Mucosa of rectum (tissue), 2 donors: ENCODE results near the gene GLIPR1L2.

Experiments used
- H3K27ac ChIP-seq, 2 donors: one replicate each; pipeline ENCODE4 v1.7.0; 2013; ENCODE audit warnings: inconsistent platforms in 2 of 2, low read depth in 2 of 2, low read length in 2 of 2
- H3K27me3 ChIP-seq, 2 donors: one replicate each; pipeline ENCODE4 v1.7.0; 2013; ENCODE audit warnings: low read length in 2 of 2; ENCODE audit not compliant: control insufficient read depth in 2 of 2, insufficient read depth in 2 of 2
- H3K36me3 ChIP-seq, 2 donors: one replicate each; pipeline ENCODE4 v1.7.0; 2013; ENCODE audit warnings: low read length in 2 of 2; ENCODE audit not compliant: control insufficient read depth in 2 of 2, insufficient read depth in 2 of 2
- H3K4me1 ChIP-seq, 2 donors: one replicate each; pipeline ENCODE4 v1.7.0; 2013; ENCODE audit warnings: low read length in 2 of 2, mild to moderate bottlenecking in 1 of 2; ENCODE audit not compliant: control insufficient read depth in 2 of 2, insufficient read depth in 2 of 2
- H3K4me3 ChIP-seq, 2 donors: one replicate each; pipeline ENCODE4 v1.7.0; 2013; ENCODE audit warnings: low read length in 2 of 2
- H3K9ac ChIP-seq, 2 donors: one replicate each; pipeline ENCODE4 v1.7.0; 2013; ENCODE audit warnings: low read length in 2 of 2, low read depth in 1 of 2, mild to moderate bottlenecking in 1 of 2
- H3K9me3 ChIP-seq, 2 donors: one replicate each; pipeline ENCODE4 v1.7.0; 2013; ENCODE audit warnings: low read length in 2 of 2; ENCODE audit not compliant: control insufficient read depth in 2 of 2
- donor health status: healthy.
- donor health status: Normal muscosa, but diverticular disease.

GLIPR1L2 gene

GRCh38 chr12:75374971-75375370, 15.9 kb upstream of the GLIPR1L2 start:
- H3K9me3 ChIP-seq: no peaks in the 10 kb centered on the region
- no peak overlapping the region for H3K27ac ChIP-seq
- H3K36me3 ChIP-seq: no peaks in the 10 kb centered on the region
- H3K27me3 ChIP-seq: no peaks in the 10 kb centered on the region
- H3K4me3 ChIP-seq: no peak overlapping the region
- no peak overlapping the region for H3K9ac ChIP-seq
- no peaks in the 10 kb centered on the region for H3K4me1 ChIP-seq

- no peaks in the 10 kb centered on the region for H3K9me3 ChIP-seq
- no peaks in the 10 kb centered on the region for H3K36me3 ChIP-seq
- no peak overlapping the region for H3K9ac ChIP-seq
- H3K27me3 ChIP-seq: no peaks in the 10 kb centered on the region
- H3K4me1 ChIP-seq: no peaks in the 10 kb centered on the region
- no peak overlapping the region for H3K27ac ChIP-seq
- no peak overlapping the region for H3K4me3 ChIP-seq
Measured at GRCh38 chr12:75378354-75378753, 12.5 kb upstream of the GLIPR1L2 start.

GRCh38 chr12:75389061-75389460, 1.8 kb upstream of the GLIPR1L2 start:
- H3K9me3 ChIP-seq: no peaks in the 10 kb centered on the region
- no peak overlapping the region for H3K9ac ChIP-seq
- H3K4me1 ChIP-seq: peaks cover 3% of the 10 kb centered on the region in 2 donors
- H3K27ac ChIP-seq: no peak overlapping the region
- H3K36me3 ChIP-seq: no peaks in the 10 kb centered on the region
- H3K27me3 ChIP-seq: no peaks in the 10 kb centered on the region
- H3K4me3 ChIP-seq: no peak overlapping the region

- no peak overlapping the region for H3K27ac ChIP-seq
- H3K4me3 ChIP-seq: peak overlapping the region in 1 of 2 donors; percentile 95
- H3K9ac ChIP-seq: no peak overlapping the region
- no peaks in the 10 kb centered on the region for H3K27me3 ChIP-seq
- H3K9me3 ChIP-seq: no peaks in the 10 kb centered on the region
- H3K36me3 ChIP-seq: no peaks in the 10 kb centered on the region
- peaks cover 3% of the 10 kb centered on the region in 2 donors for H3K4me1 ChIP-seq
Measured at GRCh38 chr12:75389706-75390105, 1.2 kb upstream of the GLIPR1L2 start.

GRCh38 chr12:75390156-75390898, 562 bp upstream of the GLIPR1L2 start:
- H3K4me3 ChIP-seq: peak overlapping the region; percentile 71 to 95
- H3K27ac ChIP-seq: peak overlapping the region; percentile 58 to 84
- H3K27me3 ChIP-seq: no peaks in the 10 kb centered on the region
- no peaks in the 10 kb centered on the region for H3K36me3 ChIP-seq
- H3K9me3 ChIP-seq: no peaks in the 10 kb centered on the region
- peaks cover 3% of the 10 kb centered on the region in 2 donors for H3K4me1 ChIP-seq
- peak overlapping the region; percentile 15 to 64 for H3K9ac ChIP-seq

- H3K4me3 ChIP-seq: no peak overlapping the region
- no peaks in the 10 kb centered on the region for H3K36me3 ChIP-seq
- H3K9me3 ChIP-seq: no peaks in the 10 kb centered on the region
- no peaks in the 10 kb centered on the region for H3K4me1 ChIP-seq
- no peaks in the 10 kb centered on the region for H3K27me3 ChIP-seq
- no peak overlapping the region for H3K9ac ChIP-seq
- no peak overlapping the region for H3K27ac ChIP-seq
Measured at GRCh38 chr12:75404231-75404630, 13.3 kb downstream of the GLIPR1L2 start.

GRCh38 chr12:75407683-75408082, 16.8 kb downstream of the GLIPR1L2 start:
- Histone ChIP-seq H3K9me3 (no peaks in the 10 kb centered on the region), H3K4me1 (no peaks in the 10 kb centered on the region), H3K4me3 (no peak overlapping the region), H3K27ac (no peak overlapping the region), H3K36me3 (no peaks in the 10 kb centered on the region), H3K9ac (no peak overlapping the region), H3K27me3 (no peaks in the 10 kb centered on the region)

- no peaks in the 10 kb centered on the region for H3K27me3 ChIP-seq
- no peaks in the 10 kb centered on the region for H3K36me3 ChIP-seq
- no peak overlapping the region for H3K4me3 ChIP-seq
- no peak overlapping the region for H3K9ac ChIP-seq
- no peaks in the 10 kb centered on the region for H3K4me1 ChIP-seq
- H3K9me3 ChIP-seq: no peaks in the 10 kb centered on the region
- H3K27ac ChIP-seq: no peak overlapping the region
Measured at GRCh38 chr12:75409830-75410229, 18.9 kb downstream of the GLIPR1L2 start.

GRCh38 chr12:75414671-75415070, 23.8 kb downstream of the GLIPR1L2 start:
- Histone ChIP-seq H3K4me1 (no peaks in the 10 kb centered on the region), H3K36me3 (no peaks in the 10 kb centered on the region), H3K9ac (no peak overlapping the region), H3K9me3 (no peaks in the 10 kb centered on the region), H3K27ac (no peak overlapping the region), H3K27me3 (no peaks in the 10 kb centered on the region), H3K4me3 (no peak overlapping the region)

- Histone ChIP-seq H3K4me1 (no peaks in the 10 kb centered on the region), H3K9me3 (no peaks in the 10 kb centered on the region), H3K27ac (no peak overlapping the region), H3K9ac (no peak overlapping the region), H3K27me3 (no peaks in the 10 kb centered on the region), H3K4me3 (no peak overlapping the region), H3K36me3 (no peaks in the 10 kb centered on the region)
Measured at GRCh38 chr12:75419841-75420240, 29.0 kb downstream of the GLIPR1L2 start.
